ENCODE measurements around the gene DPT. TPM values are rescaled to one million over a fixed set of nuclear protein-coding genes. Genes with fewer than 3 reads are reported as not detected.

Gene DPT
- polyA plus RNA-seq, 1 experiment: not detected

DNA sequence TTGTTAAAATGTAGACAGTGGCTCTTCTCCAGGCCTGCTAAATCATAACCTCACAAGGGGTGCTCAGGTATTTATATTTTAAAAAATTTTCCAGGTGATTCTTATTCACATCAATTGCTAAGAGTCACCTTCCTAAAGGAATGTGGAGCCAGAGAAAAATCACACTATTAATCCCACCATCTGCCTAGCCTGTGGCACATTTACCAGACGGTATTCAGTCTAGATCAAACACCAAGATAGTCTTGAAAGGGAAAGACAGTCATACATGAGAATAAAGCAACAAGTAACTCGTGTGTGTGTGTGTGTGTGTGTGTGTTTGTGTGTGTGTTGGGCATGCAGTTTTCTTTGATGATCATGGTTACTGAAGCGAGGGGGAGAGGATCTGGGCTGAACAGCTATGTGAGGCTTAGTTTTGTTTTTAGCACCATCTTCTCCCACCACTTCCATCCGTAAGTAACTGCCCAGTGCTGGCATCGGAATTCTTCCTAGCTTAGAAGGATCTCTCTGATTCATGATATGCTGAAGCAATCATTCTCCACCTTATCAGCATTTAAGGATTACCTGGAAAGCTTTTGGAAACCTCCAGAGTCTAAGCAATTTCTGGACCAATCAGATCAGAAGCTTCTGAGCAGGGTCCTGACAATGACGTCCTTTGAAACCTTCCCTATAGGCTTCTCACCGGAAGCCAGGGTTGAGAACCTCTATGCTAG is 2.4 kb upstream of the DPT start:
- H3K27me3 ChIP-seq (ENCODE audit: control insufficient read depth, insufficient read depth, low read length): no peaks in the 10 kb centered on the region
- POLR2A ChIA-PET: interaction anchor here (0.7 kb wide), 1 partner anchor 592 kb away, joined by 4 read pairs; no protein-coding TSS in a partner anchor
- no peak for DNase-seq (ENCODE audit: low read depth, low spot score)

DNA sequence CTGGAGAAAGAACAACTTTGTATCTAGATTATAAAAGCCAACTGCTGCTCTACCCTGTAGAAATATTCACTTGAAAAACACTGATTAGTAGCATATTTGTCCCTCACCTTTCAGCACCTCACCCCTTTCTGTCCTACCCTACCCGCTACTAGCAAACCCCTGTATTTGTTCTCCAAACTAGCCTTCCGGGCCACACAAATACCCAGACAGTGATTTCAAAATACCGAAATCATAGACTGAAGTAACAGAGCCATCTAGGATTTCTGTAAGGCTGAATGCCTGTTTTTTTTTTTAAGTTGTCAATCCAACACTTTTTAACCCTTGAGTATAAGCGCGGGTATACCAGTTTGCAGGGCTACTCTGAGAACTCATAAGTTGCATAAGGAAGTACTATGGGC is 398 bp upstream of the DPT start:
- no peaks in the 10 kb centered on the region for H3K9me3 ChIP-seq (ENCODE audit: control insufficient read depth, insufficient read depth, low read length)
- ChIA-PET POLR2A (no interaction called here), CTCF (no interaction called here)
- no peak overlapping the region for H3K27ac ChIP-seq (ENCODE audit: low read depth, low read length)
- no peak for DNase-seq (ENCODE audit: low read depth, low spot score)
- no peaks in the 10 kb centered on the region for H3K27me3 ChIP-seq (ENCODE audit: control insufficient read depth, insufficient read depth, low read length)
- H3K4me3 ChIP-seq (ENCODE audit: low read depth, low read length): no peak overlapping the region
- TF ChIP-seq, protein P1, sequence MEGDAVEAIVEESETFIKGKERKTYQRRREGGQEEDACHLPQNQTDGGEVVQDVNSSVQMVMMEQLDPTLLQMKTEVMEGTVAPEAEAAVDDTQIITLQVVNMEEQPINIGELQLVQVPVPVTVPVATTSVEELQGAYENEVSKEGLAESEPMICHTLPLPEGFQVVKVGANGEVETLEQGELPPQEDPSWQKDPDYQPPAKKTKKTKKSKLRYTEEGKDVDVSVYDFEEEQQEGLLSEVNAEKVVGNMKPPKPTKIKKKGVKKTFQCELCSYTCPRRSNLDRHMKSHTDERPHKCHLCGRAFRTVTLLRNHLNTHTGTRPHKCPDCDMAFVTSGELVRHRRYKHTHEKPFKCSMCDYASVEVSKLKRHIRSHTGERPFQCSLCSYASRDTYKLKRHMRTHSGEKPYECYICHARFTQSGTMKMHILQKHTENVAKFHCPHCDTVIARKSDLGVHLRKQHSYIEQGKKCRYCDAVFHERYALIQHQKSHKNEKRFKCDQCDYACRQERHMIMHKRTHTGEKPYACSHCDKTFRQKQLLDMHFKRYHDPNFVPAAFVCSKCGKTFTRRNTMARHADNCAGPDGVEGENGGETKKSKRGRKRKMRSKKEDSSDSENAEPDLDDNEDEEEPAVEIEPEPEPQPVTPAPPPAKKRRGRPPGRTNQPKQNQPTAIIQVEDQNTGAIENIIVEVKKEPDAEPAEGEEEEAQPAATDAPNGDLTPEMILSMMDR (IDR thresholded peaks at IDR 0.05; ENCODE audit: low read depth, low read length): no peak

More for the DNA sequence above, 2.4 kb upstream of the DPT start:
- no peak overlapping the region for H3K27ac ChIP-seq (ENCODE audit: low read depth, low read length)
- TF ChIP-seq, protein P1 (IDR thresholded peaks at IDR 0.05; ENCODE audit: low read depth, low read length): no peak
- H3K9me3 ChIP-seq (ENCODE audit: control insufficient read depth, insufficient read depth, low read length): no peaks in the 10 kb centered on the region
- H3K4me3 ChIP-seq (ENCODE audit: low read depth, low read length): no peak overlapping the region
- CTCF ChIA-PET: no interaction called here

DNA sequence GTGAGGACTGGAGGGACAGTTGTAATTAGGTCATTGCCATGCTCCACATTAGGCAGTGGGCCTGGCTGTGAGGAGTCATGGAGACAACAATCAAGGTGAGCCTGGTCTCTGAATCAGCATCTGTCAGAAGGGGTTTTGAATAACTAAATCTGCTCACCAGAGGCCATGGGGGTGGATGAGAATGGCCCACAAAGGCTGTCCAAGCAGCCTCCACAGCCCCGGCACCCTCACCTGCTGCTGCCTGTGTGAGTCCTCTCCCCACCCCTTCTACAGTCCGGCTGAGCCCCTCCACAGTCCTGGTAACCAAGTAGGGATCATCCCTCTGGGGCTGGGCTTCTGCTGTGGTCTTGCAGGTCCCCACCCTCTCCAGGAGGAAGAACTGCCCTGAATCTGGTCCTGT is 2.3 kb downstream of the DPT start:
- no peak for DNase-seq (ENCODE audit: low read depth, low spot score)
- POLR2A ChIA-PET: no interaction called here
- H3K27ac ChIP-seq (ENCODE audit: low read depth, low read length): no peak overlapping the region
- no peaks in the 10 kb centered on the region for H3K27me3 ChIP-seq (ENCODE audit: control insufficient read depth, insufficient read depth, low read length)
- TF ChIP-seq, protein P1 (IDR thresholded peaks at IDR 0.05; ENCODE audit: low read depth, low read length): no peak
- no peaks in the 10 kb centered on the region for H3K9me3 ChIP-seq (ENCODE audit: control insufficient read depth, insufficient read depth, low read length)
- CTCF ChIA-PET: no interaction called here
- H3K4me3 ChIP-seq (ENCODE audit: low read depth, low read length): no peak overlapping the region

DNA sequence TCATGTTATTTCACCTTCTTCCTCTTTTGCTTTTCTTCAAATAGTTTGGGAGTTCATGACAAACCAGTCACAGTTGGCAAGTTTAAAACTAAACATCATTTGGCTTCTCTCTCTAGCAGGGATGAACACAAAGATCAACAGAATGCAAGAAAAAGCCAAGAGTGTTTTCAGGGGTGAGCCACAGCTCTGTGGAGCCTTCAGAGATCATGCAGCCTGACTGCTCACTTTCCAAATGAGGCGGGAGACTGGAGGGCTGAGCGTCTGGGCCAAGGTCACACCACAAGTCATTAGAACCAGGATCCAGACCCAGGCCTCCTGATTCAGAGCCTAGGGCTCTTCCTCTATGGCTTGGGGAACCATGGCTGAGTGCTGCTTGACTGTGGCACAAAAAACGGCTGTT is 2.7 kb downstream of the DPT start:
- no peaks in the 10 kb centered on the region for H3K27me3 ChIP-seq (ENCODE audit: control insufficient read depth, insufficient read depth, low read length)
- TF ChIP-seq, protein P1 (IDR thresholded peaks at IDR 0.05; ENCODE audit: low read depth, low read length): no peak
- H3K27ac ChIP-seq (ENCODE audit: low read depth, low read length): no peak overlapping the region
- ChIA-PET POLR2A (no interaction called here), CTCF (interaction anchor here (1.2 kb wide), 1 partner anchor 383 kb away, joined by 3 read pairs; no protein-coding TSS in a partner anchor)
- H3K9me3 ChIP-seq (ENCODE audit: control insufficient read depth, insufficient read depth, low read length): no peaks in the 10 kb centered on the region
- no peak for DNase-seq (ENCODE audit: low read depth, low spot score)
- no peak overlapping the region for H3K4me3 ChIP-seq (ENCODE audit: low read depth, low read length)

DNA sequence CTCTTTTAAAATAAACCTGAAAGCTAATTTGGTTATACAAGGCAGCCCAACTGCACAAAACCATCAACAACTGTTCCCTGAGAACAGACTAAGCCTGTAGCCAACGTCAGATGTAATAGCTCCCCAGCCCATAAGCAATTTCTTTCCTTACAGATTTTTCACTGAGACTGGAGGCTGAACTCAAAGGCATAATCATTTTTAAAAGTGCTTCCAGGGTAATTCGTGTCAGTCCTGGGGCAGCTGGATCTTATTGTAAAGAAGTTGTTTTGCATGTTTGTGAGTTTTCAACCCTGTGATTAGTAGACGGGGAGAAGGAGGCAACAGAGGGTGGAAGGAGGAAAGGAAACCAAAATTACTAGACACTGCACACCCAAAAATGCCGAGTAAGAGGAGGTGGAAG is 3.2 kb downstream of the DPT start:
- ChIA-PET CTCF (interaction anchor here (1.2 kb wide), 1 partner anchor 383 kb away, joined by 3 read pairs; no protein-coding TSS in a partner anchor), POLR2A (no interaction called here)
- DNase-seq (ENCODE audit: low read depth, low spot score): no peak
- no peak overlapping the region for H3K4me3 ChIP-seq (ENCODE audit: low read depth, low read length)
- TF ChIP-seq, protein P1 (IDR thresholded peaks at IDR 0.05; ENCODE audit: low read depth, low read length): no peak
- H3K9me3 ChIP-seq (ENCODE audit: control insufficient read depth, insufficient read depth, low read length): no peaks in the 10 kb centered on the region
- no peaks in the 10 kb centered on the region for H3K27me3 ChIP-seq (ENCODE audit: control insufficient read depth, insufficient read depth, low read length)
- H3K27ac ChIP-seq (ENCODE audit: low read depth, low read length): no peak overlapping the region
